Common myeloid progenitor, CD34-positive (primary cell): ENCODE results near the gene FCHO1.

Experiments
- CTCF ChIA-PET: fragments of 350-600 bp; sonication (Branson Sonifier 250); formaldehyde crosslinking; loops from one replicate; lab custom pipeline; 2021; ENCODE audit warnings: antibody characterized with exemption; lab: Charles Lee
- POLR2A ChIA-PET: fragments of 350-600 bp; sonication (Branson Sonifier 250); formaldehyde crosslinking; loops from one replicate; lab custom pipeline; 2021; ENCODE audit warnings: antibody characterized with exemption; lab: Charles Lee
- DNase-seq, 3 donors: peaks; one replicate each; pipeline versions ENCODE4 v3.0.0 to v3.0.0-alpha.2; 2013
- H3K27ac ChIP-seq, 2 experiments: 1 replicate in 1 of 2; 2 replicates in 1 of 2; pipeline ENCODE4 v1.7.0; 2013; ENCODE audit warnings: inconsistent platforms in 2 of 2, low read length in 2 of 2, mild to moderate bottlenecking in 2 of 2, low read depth in 1 of 2, moderate library complexity in 1 of 2; ENCODE audit not compliant: severe bottlenecking in 2 of 2, insufficient read depth in 1 of 2, poor library complexity in 1 of 2
- H3K27me3 ChIP-seq, 5 experiments: replicated peaks in 2 of 5; 1 replicate in 3 of 5; 2 replicates in 2 of 5; pipeline versions ENCODE4 v1.6.1 to v1.7.0; 2013; ENCODE audit warnings: low read length in 4 of 5, mild to moderate bottlenecking in 2 of 5, moderate library complexity in 2 of 5, inconsistent platforms in 1 of 5; ENCODE audit not compliant: insufficient read depth in 5 of 5, control insufficient read depth in 4 of 5
- H3K36me3 ChIP-seq, 4 experiments: 1 replicate in 2 of 4; 2 replicates in 2 of 4; pipeline versions ENCODE4 v1.6.1 to v1.7.0; 2013; ENCODE audit warnings: low read length in 3 of 4, control low read depth in 1 of 4, mild to moderate bottlenecking in 1 of 4; ENCODE audit not compliant: control insufficient read depth in 4 of 4, insufficient read depth in 4 of 4
- H3K4me1 ChIP-seq, 4 experiments: 1 replicate in 3 of 4; 2 replicates in 1 of 4; pipeline versions ENCODE4 v1.6.1 to v1.7.1; 2013; ENCODE audit warnings: low read length in 3 of 4, mild to moderate bottlenecking in 3 of 4, control low read depth in 1 of 4, inconsistent platforms in 1 of 4, moderate library complexity in 1 of 4; ENCODE audit not compliant: control insufficient read depth in 4 of 4, insufficient read depth in 4 of 4; ENCODE audit errors: control extremely low read depth in 1 of 4
- H3K4me3 ChIP-seq, 7 experiments: 1 replicate in 4 of 7; 2 replicates in 3 of 7; pipeline versions ENCODE4 v1.5.1 to v1.7.0; 2013; ENCODE audit warnings: mild to moderate bottlenecking in 7 of 7, low read length in 6 of 7, moderate library complexity in 6 of 7, inconsistent platforms in 2 of 7, low read depth in 2 of 7, control low read depth in 1 of 7; ENCODE audit not compliant: insufficient read depth in 4 of 7, control insufficient read depth in 1 of 7; ENCODE audit errors: extremely low read depth in 1 of 7
- H3K9me3 ChIP-seq, 5 experiments: 1 replicate in 4 of 5; 2 replicates in 1 of 5; pipeline versions ENCODE4 v1.6.1 to v1.7.1; 2013; ENCODE audit warnings: low read length in 4 of 5, mild to moderate bottlenecking in 2 of 5, inconsistent platforms in 1 of 5, low read depth in 1 of 5, moderate library complexity in 1 of 5; ENCODE audit not compliant: control insufficient read depth in 4 of 5, insufficient read depth in 2 of 5; ENCODE audit errors: control extremely low read depth in 1 of 5
- WGBS: methylation state at CpG from one replicate; pipeline ENCODE4 v1.1.5; 2013; ENCODE audit not compliant: insufficient coverage; 5-methylcytosine and 5-hydroxymethylcytosine counted together

FCHO1 gene

GRCh38 chr19:17794412-17794730, 43.1 kb downstream of the FCHO1 start:
- no peaks in the 10 kb centered on the region for H3K9me3 ChIP-seq
- ChIA-PET POLR2A (interaction anchor here (0.8 kb wide), 1 partner anchor 53 kb away, joined by 4 read pairs; the partner anchor contains the start of gene JAK3), CTCF (interaction anchor here (0.5 to 5.6 kb wide), 7 partner anchors 9 to 60 kb away, joined by 3 to 36 read pairs (median 3); partner anchors contain the start of gene JAK3)
- H3K4me1 ChIP-seq: peaks cover 3 to 60% (median 53%) of the 10 kb centered on the region in 4 experiments
- 36% methylated on average over 9 of the region's 9 CpGs for WGBS
- peak in 1 of 3 donors; percentile 24 for DNase-seq
- no peak overlapping the region for H3K27ac ChIP-seq
- H3K36me3 ChIP-seq: peaks cover 0 to 3% (median under 1%) of the 10 kb centered on the region in 4 experiments
- peak overlapping the region in 3 of 7 experiments; percentile 53 to 72 (median 64) for H3K4me3 ChIP-seq
- H3K27me3 ChIP-seq: no peaks in the 10 kb centered on the region

- H3K36me3 ChIP-seq: no peaks in the 10 kb centered on the region
- 1% methylated on average over 45 of the region's 50 CpGs for WGBS
- H3K9me3 ChIP-seq: no peaks in the 10 kb centered on the region
- H3K4me1 ChIP-seq: peaks cover 2 to 59% (median 51%) of the 10 kb centered on the region in 4 experiments
- ChIA-PET POLR2A (no interaction called here), CTCF (interaction anchor here (0.8 to 5.6 kb wide), 5 partner anchors 8 to 64 kb away, joined by 3 to 36 read pairs (median 6); partner anchors contain the start of gene RPL18A)
- DNase-seq: peak in 1 of 3 donors; percentile 41
- H3K27ac ChIP-seq: no peak within 1 kb of the TSS
- peak within 1 kb of the TSS in 6 of 7 experiments; percentile 26 to 72 (median 57) for H3K4me3 ChIP-seq
- no peaks in the 10 kb centered on the region for H3K27me3 ChIP-seq
Observed at GRCh38 chr19:17794731-17795494, 43.6 kb downstream of the FCHO1 start, which contains the start of gene B3GNT3. Gene B3GNT3, plus strand, starts transcription at chr19:17795138. Its CDS starts 12,670 bp downstream, at chr19:17807808.

- H3K36me3 ChIP-seq: no peaks in the 10 kb centered on the region
- H3K9me3 ChIP-seq: no peaks in the 10 kb centered on the region
- DNase-seq: no peak
- ChIA-PET POLR2A (no interaction called here), CTCF (interaction anchor here (0.8 to 5.6 kb wide), 5 partner anchors 11 to 64 kb away, joined by 3 to 36 read pairs (median 4); partner anchors contain the start of gene RPL18A)
- peaks cover 0 to 54% (median 46%) of the 10 kb centered on the region in 4 experiments for H3K4me1 ChIP-seq
- H3K27ac ChIP-seq: no peak overlapping the region
- 61% methylated on average over 11 of the region's 14 CpGs for WGBS
- H3K4me3 ChIP-seq: peak overlapping the region in 5 of 7 experiments; percentile 26 to 72 (median 61)
- no peaks in the 10 kb centered on the region for H3K27me3 ChIP-seq
Observed at GRCh38 chr19:17795495-17795856, 44.2 kb downstream of the FCHO1 start.

DNA sequence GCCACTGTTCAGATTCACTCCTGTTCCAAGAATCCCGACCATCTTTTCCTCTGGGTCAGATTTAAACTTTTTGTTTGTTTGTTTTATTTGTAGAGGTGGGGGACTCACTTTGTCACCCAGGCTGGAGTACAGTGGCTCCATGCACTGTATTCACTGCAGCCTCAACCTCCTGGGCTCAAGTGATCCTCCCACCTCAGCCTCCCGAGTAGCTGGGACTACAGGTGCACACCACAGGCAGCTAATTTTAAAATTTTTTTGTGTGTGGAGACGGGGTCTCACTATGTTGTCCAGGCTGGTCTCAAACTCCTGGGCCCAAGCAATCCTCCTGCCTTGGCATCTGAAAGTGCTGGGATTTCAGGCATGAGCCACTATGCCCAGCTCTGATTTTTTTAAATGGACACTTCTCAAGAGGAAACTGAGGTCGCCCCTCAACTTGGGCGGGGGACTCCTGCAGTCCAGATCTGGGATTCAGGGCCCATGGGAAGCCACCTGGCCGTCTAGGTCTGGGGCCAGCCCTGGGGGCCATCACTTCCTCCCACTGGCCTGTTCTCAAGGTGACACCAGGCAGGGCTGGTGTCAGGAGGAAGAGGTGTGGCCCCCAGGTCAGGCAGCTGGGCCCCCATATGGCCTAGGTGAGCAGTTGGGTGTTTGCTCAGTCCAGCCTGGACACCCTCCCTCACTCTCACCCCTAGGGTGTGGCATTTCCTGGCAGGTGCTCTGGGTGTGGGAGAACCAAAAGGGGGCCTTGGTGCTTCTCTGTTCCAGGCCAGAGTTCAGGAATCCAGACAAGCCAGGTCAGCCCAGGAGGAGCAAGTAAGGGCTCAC, 44.9 kb downstream of the FCHO1 start:
- no peak overlapping the region for H3K4me3 ChIP-seq
- H3K36me3 ChIP-seq: no peaks in the 10 kb centered on the region
- DNase-seq: no peak
- POLR2A ChIA-PET: no interaction called here
- peaks cover 0 to 46% (median 38%) of the 10 kb centered on the region in 4 experiments for H3K4me1 ChIP-seq
- H3K27ac ChIP-seq: no peak overlapping the region
- WGBS: 69% methylated on average over 4 of the region's 6 CpGs
- H3K27me3 ChIP-seq: no peaks in the 10 kb centered on the region
- no peaks in the 10 kb centered on the region for H3K9me3 ChIP-seq
- CTCF ChIA-PET: interaction anchor here (0.8 to 3.0 kb wide), 5 partner anchors 12 to 59 kb away, joined by 3 to 6 read pairs (median 4); partner anchors contain the start of gene JAK3

DNA sequence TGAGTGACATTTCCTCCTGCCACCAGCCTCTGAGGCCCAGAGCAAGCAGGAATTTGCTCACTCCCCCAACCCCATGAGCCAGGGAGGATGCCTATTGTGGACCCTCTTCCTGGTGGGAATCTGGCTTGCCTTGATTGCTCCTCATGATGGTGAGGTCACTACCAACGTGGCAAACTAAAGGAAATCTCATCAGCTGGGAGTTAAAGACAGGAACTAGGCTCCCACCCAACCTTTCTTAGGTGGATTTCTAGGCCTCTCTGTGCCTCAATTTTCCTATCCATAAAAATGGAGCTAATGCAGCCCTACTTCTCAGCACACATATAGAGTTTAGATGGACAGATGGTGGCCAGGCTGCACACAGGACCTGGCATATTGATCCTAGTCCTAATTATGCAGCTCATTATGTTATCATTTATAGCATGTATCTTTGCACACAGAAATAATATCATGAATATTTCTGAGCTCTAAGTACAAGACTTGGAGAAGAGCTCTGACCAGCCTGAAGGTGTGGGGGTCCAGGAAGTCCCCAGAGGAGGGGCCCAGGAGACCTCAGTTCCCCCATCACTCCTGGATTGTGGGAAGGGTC, 45.7 kb downstream of the FCHO1 start:
- H3K27ac ChIP-seq: no peak overlapping the region
- H3K36me3 ChIP-seq: no peaks in the 10 kb centered on the region
- POLR2A ChIA-PET: no interaction called here
- peaks cover 0 to 40% (median 31%) of the 10 kb centered on the region in 4 experiments for H3K4me1 ChIP-seq
- CTCF ChIA-PET: interaction anchor here (0.8 to 1.7 kb wide), 3 partner anchors 51 to 58 kb away, joined by 3 to 4 read pairs (median 4); partner anchors contain the start of gene JAK3
- no peak overlapping the region for H3K4me3 ChIP-seq
- no CpG with 5 or more reads among the region's 1 CpG for WGBS
- DNase-seq: no peak
- H3K27me3 ChIP-seq: no peaks in the 10 kb centered on the region
- no peaks in the 10 kb centered on the region for H3K9me3 ChIP-seq

- ChIA-PET POLR2A (no interaction called here), CTCF (interaction anchor here (0.8 to 1.7 kb wide), 3 partner anchors 50 to 57 kb away, joined by 3 to 4 read pairs (median 4); partner anchors contain the start of gene JAK3)
- Histone ChIP-seq H3K27me3 (no peaks in the 10 kb centered on the region), H3K27ac (no peak overlapping the region), H3K9me3 (no peaks in the 10 kb centered on the region), H3K36me3 (no peaks in the 10 kb centered on the region), H3K4me1 (peaks cover 0 to 34% (median 30%) of the 10 kb centered on the region in 4 experiments), H3K4me3 (no peak overlapping the region)
- DNase-seq: peak in 1 of 3 donors; percentile 33
- WGBS: 93% methylated on average over 9 of the region's 11 CpGs
Observed at GRCh38 chr19:17797424-17798201, 46.3 kb downstream of the FCHO1 start.
